Mammary epithelial cell (primary cell): ENCODE results near the gene IER5L.

Experiments used
- EZH2 ChIP-seq: IDR thresholded peaks from 2 replicates; pipeline ENCODE4 v1.6.1; 2012; ENCODE audit warnings: low read length, inconsistent platforms, borderline replicate concordance
- TF ChIP-seq, protein P1 (sequence below), 2 donors: IDR thresholded peaks in 1 of 2; conservative IDR thresholded peaks in 1 of 2; 2 replicates each; pipeline ENCODE4 v1.5.1; 2011 to 2012; ENCODE audit warnings: inconsistent platforms in 2 of 2, low read length in 2 of 2, mild to moderate bottlenecking in 2 of 2, control low read depth in 1 of 2, low read depth in 1 of 2; ENCODE audit not compliant: insufficient read depth in 1 of 2; ENCODE audit errors: extremely low read depth in 1 of 2

DNA sequence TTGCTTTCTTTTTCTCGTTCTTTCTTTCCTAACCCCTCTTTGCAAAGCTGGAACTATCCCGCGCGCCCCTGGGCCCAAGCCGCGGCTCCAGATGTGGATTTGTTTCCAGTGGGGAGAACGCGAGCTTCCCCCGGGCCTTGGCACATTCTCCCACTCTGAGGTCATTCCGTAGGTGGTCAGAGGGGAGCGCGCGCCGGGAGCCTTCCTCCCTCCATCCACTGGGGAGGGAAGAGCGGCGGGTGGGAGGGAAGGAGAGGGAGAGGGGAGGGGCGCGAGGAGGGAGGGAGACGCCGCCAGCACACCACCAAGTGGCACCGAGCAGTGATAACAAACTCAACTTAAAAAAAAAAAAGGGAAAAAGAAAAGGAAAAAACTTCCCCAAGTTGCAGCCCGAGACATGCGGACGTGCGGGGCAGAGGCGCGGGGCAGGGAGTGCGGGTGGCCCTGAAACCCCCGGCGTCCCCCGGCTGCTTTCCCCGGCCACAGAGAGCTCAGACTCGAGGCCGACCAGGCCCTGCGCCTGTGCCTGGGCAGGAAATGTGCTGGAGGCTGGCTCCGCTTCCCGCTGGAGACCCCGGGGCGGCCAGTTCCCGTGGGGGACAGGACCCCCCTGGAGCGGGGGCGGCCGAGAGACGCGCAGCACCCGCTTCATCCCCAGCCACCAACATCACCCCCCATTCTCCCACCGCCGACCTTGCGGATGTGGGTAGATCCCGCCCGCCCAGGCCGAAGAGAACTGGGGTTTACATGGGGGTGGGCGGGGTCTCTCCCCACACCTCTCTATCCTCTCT is 3.1 kb downstream of the IER5L start:
- TF ChIP-seq, protein P1, sequence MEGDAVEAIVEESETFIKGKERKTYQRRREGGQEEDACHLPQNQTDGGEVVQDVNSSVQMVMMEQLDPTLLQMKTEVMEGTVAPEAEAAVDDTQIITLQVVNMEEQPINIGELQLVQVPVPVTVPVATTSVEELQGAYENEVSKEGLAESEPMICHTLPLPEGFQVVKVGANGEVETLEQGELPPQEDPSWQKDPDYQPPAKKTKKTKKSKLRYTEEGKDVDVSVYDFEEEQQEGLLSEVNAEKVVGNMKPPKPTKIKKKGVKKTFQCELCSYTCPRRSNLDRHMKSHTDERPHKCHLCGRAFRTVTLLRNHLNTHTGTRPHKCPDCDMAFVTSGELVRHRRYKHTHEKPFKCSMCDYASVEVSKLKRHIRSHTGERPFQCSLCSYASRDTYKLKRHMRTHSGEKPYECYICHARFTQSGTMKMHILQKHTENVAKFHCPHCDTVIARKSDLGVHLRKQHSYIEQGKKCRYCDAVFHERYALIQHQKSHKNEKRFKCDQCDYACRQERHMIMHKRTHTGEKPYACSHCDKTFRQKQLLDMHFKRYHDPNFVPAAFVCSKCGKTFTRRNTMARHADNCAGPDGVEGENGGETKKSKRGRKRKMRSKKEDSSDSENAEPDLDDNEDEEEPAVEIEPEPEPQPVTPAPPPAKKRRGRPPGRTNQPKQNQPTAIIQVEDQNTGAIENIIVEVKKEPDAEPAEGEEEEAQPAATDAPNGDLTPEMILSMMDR (conservative IDR thresholded peaks at IDR 0.05 in 1 of 2, IDR thresholded peaks at IDR 0.05 in 1 of 2; ENCODE audit: extremely low read depth in 1 of 2, insufficient read depth in 1 of 2, low read depth in 1 of 2, low read length in 2 of 2): peak in 1 of 2 donors; percentile 23
- no peak for TF ChIP-seq EZH2
